Fibroblast of villous mesenchyme (primary cell): ENCODE data around the gene MICB. TPM values are rescaled to one million over a fixed set of nuclear protein-coding genes. Genes with fewer than 3 reads are reported as not detected.
A peak's percentile ranks its signal among the peaks of the same experiment; 100 is the strongest.

Source experiments
- DNase-seq: peaks from one replicate; pipeline ENCODE4 v3.0.0-alpha.2; 2010; ENCODE audit warnings: low read depth
- H3K4me3 ChIP-seq: 2 replicates; pipeline ENCODE4 v1.5.1; 2011; ENCODE audit warnings: low read depth, mild to moderate bottlenecking, low read length
- CTCF ChIP-seq: IDR thresholded peaks from 2 replicates; pipeline ENCODE4 v1.5.1; 2012; ENCODE audit warnings: low read depth, mild to moderate bottlenecking, low read length; ENCODE audit not compliant: insufficient read depth
- total RNA-seq: library from RNA; depleted of rRNA; stranded (reverse); fragments of >200 nt; gene quantifications from 2 replicates; pipeline ENCODE4 v1.2.3, GENCODE V29; 2012

Gene MICB
- total RNA-seq, 1 donor = 30.7 TPM

- H3K4me3 ChIP-seq = peak within 1 kb of the TSS; percentile 73
- peak; percentile 99 for DNase-seq
- TF ChIP-seq CTCF = no peak
Observed at GRCh38 chr6:31541658-31542521, 43.9 kb downstream of the MICB start, which contains the start of gene DDX39B. Gene DDX39B, minus strand, starts transcription at chr6:31542003. Its CDS starts 1,471 bp downstream, at chr6:31540532.

- TF ChIP-seq CTCF = no peak
- no peak for DNase-seq
Observed at GRCh38 chr6:31543639-31544038, 45.7 kb downstream of the MICB start.

DNA sequence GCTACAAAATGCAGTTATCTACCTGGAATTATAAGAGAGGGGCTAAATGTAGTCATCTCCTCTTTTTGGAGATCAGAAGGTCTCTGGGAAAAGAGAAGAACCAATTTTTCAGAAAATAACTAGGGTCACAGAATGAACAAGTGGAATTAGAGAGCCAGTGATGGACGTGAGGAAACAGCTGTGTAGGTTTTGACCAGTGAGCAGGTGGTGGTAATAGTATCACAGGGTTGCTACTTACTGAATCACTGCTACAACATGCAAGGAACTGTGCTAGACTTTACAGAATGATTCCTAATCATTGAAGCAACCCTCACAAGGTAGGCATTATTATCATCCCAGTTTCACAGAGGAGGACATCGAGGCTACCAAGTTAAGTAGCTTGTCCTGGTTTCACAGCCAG lies 46.7 kb downstream of the MICB start:
- DNase-seq = no peak
- TF ChIP-seq CTCF = no peak
- H3K4me3 ChIP-seq = no peak overlapping the region

More at GRCh38 chr6:31543639-31544038, 45.7 kb downstream of the MICB start:
- no peak overlapping the region for H3K4me3 ChIP-seq

DNA sequence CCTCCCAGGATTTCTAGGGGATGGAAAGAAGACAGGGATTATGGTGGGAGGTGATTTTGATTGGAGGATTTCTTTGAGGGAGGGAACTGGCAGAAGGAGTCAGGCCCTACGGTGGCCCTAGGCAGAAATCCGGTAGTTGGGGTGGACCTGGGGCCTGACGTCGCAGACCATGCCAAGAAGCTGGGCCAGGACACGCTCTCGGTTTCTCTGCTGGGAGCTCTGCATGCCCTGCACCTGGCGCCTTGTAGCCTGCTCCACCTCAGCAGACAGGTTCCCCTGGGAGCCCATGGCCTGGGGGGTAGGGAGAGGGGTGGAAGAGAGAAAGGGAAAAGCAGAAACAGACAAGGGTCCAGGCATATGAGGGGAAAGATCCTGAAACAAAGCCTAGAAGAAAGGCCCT lies 47.3 kb downstream of the MICB start:
- no peak overlapping the region for H3K4me3 ChIP-seq
- DNase-seq = no peak
- TF ChIP-seq CTCF = no peak

DNA sequence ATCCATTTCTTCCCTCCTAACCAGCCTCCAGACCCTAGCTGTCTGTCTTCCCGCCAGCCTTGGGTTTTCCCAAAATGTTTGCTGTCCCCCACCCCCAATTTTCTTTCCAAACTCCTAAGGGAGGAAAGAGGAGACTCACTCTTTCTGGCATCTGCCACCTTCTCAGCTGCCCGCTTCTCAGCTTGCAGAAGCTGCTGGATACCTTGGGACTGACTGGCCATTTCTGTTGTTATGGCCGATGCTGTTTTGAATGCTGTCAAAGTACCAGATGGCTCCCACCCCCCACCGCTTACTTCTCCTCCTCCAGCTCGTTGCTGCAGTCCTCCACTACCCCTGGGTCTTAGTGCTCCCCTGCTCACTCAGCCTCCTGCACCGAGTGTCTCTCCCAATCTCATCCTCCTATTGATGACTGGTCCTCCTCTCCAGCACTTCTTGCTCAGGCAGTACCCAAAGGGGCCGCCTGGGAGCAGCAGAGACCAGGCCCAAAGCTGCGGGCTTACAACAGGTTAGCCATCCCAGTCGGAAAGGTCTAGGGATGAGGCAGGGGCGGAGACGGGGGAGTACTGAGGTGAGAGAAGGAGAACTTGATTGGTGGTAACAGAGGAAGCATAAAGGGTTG lies 48.5 kb downstream of the MICB start, which contains the start of gene ATP6V1G2:
ATP6V1G2 (minus strand) TSS at position 270 of the 619 bp plus-strand sequence; CDS start at position 221, 49 bp downstream.
- TF ChIP-seq CTCF = peak; percentile 100
- DNase-seq = peak; percentile 93
- H3K4me3 ChIP-seq = peak within 1 kb of the TSS; percentile 64

DNA sequence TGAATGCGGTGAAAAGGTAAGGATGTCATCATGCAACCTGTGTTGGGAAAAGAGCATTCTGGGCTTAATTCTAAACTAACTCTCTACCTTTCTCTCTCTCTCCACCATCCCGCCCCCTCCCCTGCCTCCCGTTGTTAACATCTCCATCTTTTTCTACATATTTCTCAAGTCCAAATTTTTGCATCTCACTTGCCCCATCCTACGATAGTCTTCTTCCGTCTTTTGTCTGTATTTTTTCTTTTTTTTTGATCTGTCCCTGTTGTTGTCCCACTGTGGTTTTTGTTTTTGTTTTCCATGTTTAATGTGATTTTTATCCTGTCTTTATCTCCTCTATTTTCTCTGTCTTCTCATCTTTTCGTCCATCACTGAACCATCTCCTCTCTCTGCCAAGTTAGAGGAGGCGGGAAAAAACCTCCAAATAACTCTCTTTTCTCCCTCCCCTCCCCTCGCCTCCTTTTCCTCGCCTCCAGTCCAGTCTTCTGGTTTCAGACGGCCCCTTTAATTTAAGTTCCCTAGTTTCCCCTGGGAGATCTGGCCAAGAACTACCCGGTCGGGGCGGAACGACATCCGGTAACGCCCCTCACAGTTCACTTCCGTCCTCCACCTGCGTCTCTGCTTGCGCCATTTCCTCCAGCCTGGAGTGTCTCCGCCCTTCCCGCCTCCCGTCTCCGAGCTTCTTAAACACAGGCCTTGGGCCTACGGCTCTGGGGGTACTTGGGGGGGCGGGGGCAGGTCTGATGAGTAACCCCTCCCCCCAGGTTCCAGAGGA lies 49.2 kb downstream of the MICB start, which contains the start of gene NFKBIL1:
NFKBIL1 (plus strand) TSS at position 651 of the 769 bp plus-strand sequence; CDS start at position 738, 87 bp downstream.
- no peak for TF ChIP-seq CTCF
- H3K4me3 ChIP-seq = peak within 1 kb of the TSS; percentile 64
- DNase-seq = peak; percentile 98
